HG03342 (cell line): ENCODE results near the gene FBXW10B.
"Not testable (repeated sequence)": the region's sequence is repeated elsewhere in the genome, so short reads cannot be mapped to it uniquely, and the experiment has no call there.

Source experiments
- ATAC-seq: cut with Tn5 transposase; IDR thresholded peaks from one replicate; pipeline ENCODE4 v1.9.1; 2021; ENCODE audit warnings: mild to moderate bottlenecking, moderate library complexity; ENCODE audit not compliant: unreplicated experiment

FBXW10B gene

GRCh38 chr17:15619331-15620058 lies at the start of gene FBXW10B:
Gene FBXW10B (minus strand): TSS chr17:15619704. CDS start chr17:15619512, 192 bp downstream.
- ATAC-seq: not testable (repeated sequence)

- no peak for ATAC-seq
Measured at GRCh38 chr17:15663691-15664090, 44.2 kb upstream of the FBXW10B start.

GRCh38 chr17:15663176-15663575 lies 43.7 kb upstream of the FBXW10B start:
- no peak for ATAC-seq

GRCh38 chr17:15662681-15663080 lies 43.2 kb upstream of the FBXW10B start:
- no peak for ATAC-seq

GRCh38 chr17:15660077-15660476 lies 40.6 kb upstream of the FBXW10B start:
- no peak for ATAC-seq

- no peak for ATAC-seq
Measured at GRCh38 chr17:15659663-15660062, 40.2 kb upstream of the FBXW10B start.

- no peak for ATAC-seq
Measured at GRCh38 chr17:15659236-15659635, 39.7 kb upstream of the FBXW10B start.

- no peak for ATAC-seq
Measured at GRCh38 chr17:15658296-15658695, 38.8 kb upstream of the FBXW10B start.

- no peak for ATAC-seq
Measured at GRCh38 chr17:15657868-15658267, 38.4 kb upstream of the FBXW10B start.

GRCh38 chr17:15654886-15655561 lies 35.5 kb upstream of the FBXW10B start:
- no peak for ATAC-seq

- not testable (repeated sequence) for ATAC-seq
Measured at GRCh38 chr17:15654401-15654800, 34.9 kb upstream of the FBXW10B start.

GRCh38 chr17:15652960-15653359 lies 33.5 kb upstream of the FBXW10B start:
- no peak for ATAC-seq

- ATAC-seq: no peak
Measured at GRCh38 chr17:15651583-15652110, 32.1 kb upstream of the FBXW10B start.

GRCh38 chr17:15650741-15651582 lies 31.5 kb upstream of the FBXW10B start:
- no peak for ATAC-seq

- ATAC-seq: no peak
Measured at GRCh38 chr17:15649861-15650421, 30.4 kb upstream of the FBXW10B start.

- ATAC-seq: no peak
Measured at GRCh38 chr17:15648386-15648785, 28.9 kb upstream of the FBXW10B start.

- ATAC-seq: not testable (repeated sequence)
Measured at GRCh38 chr17:15645942-15646312, 26.4 kb upstream of the FBXW10B start.

- not testable (repeated sequence) for ATAC-seq
Measured at GRCh38 chr17:15645099-15645941, 25.8 kb upstream of the FBXW10B start.

- ATAC-seq: not testable (repeated sequence)
Measured at GRCh38 chr17:15642505-15643251, 23.2 kb upstream of the FBXW10B start.
